H9 (cell line): ENCODE results near the gene TEX2. TPM values are rescaled to one million over a fixed set of nuclear protein-coding genes. Genes with fewer than 3 reads are reported as not detected.

Experiments
- DNase-seq: peaks from one replicate; pipeline ENCODE4 v3.0.0-alpha.2; 2017
- H2AFZ ChIP-seq: one replicate; pipeline ENCODE4 v1.6.1; 2013; ENCODE audit warnings: mild to moderate bottlenecking, low read length, control low read depth, moderate library complexity
- H2AK5ac ChIP-seq: 2 replicates; pipeline ENCODE4 v1.6.1; 2013; ENCODE audit warnings: low read length, control low read depth, mixed read lengths; ENCODE audit not compliant: insufficient read length
- H2BK120ac ChIP-seq: one replicate; pipeline ENCODE4 v1.6.1; 2013; ENCODE audit warnings: low read depth, mild to moderate bottlenecking, low read length, control low read depth, inconsistent platforms; ENCODE audit not compliant: poor library complexity, severe bottlenecking
- H2BK12ac ChIP-seq: 2 replicates; pipeline ENCODE4 v1.6.1; 2013; ENCODE audit warnings: low read length, control low read depth, mixed read lengths, low read depth; ENCODE audit not compliant: insufficient read length
- H2BK15ac ChIP-seq: 2 replicates; pipeline ENCODE4 v1.6.1; 2013; ENCODE audit warnings: low read depth, low read length, control low read depth
- H2BK20ac ChIP-seq: one replicate; pipeline ENCODE4 v1.6.1; 2013; ENCODE audit warnings: low read depth, mild to moderate bottlenecking, low read length, control low read depth, inconsistent platforms; ENCODE audit not compliant: poor library complexity, severe bottlenecking
- H2BK5ac ChIP-seq: 2 replicates; pipeline ENCODE4 v1.6.1; 2013; ENCODE audit warnings: low read length, control low read depth, mixed read lengths; ENCODE audit not compliant: insufficient read length
- H3K14ac ChIP-seq: 2 replicates; pipeline ENCODE4 v1.6.1; 2013; ENCODE audit warnings: low read length, control low read depth; ENCODE audit not compliant: insufficient read depth
- H3K18ac ChIP-seq: 2 replicates; pipeline ENCODE4 v1.6.1; 2013; ENCODE audit warnings: low read depth, mild to moderate bottlenecking, mixed read lengths, low read length, control low read depth; ENCODE audit not compliant: insufficient read length
- H3K23ac ChIP-seq: 2 replicates; pipeline ENCODE4 v1.6.1; 2013; ENCODE audit warnings: low read length, control low read depth, mixed read lengths, low read depth; ENCODE audit not compliant: insufficient read length
- H3K23me2 ChIP-seq: 2 replicates; pipeline ENCODE4 v1.6.1; 2013; ENCODE audit warnings: low read depth, mild to moderate bottlenecking, mixed read lengths, low read length, control low read depth; ENCODE audit not compliant: insufficient read length, poor library complexity, severe bottlenecking
- H3K27ac ChIP-seq: 2 replicates; pipeline ENCODE4 v1.5.1; 2013; ENCODE audit warnings: low read length, control low read depth, mixed read lengths, low read depth; ENCODE audit not compliant: insufficient read length
- H3K27me3 ChIP-seq: 2 replicates; pipeline ENCODE4 v1.6.1; 2013; ENCODE audit warnings: low read length, control low read depth, inconsistent platforms; ENCODE audit not compliant: insufficient read depth
- H3K4ac ChIP-seq: 2 replicates; pipeline ENCODE4 v1.6.1; 2013; ENCODE audit warnings: low read depth, mild to moderate bottlenecking, control low read depth, inconsistent platforms, low read length, moderate library complexity
- H3K4me1 ChIP-seq: 2 replicates; pipeline ENCODE4 v1.6.1; 2013; ENCODE audit warnings: low read length, control low read depth, inconsistent platforms; ENCODE audit not compliant: insufficient read depth
- H3K4me2 ChIP-seq: 2 replicates; pipeline ENCODE4 v1.6.1; 2013; ENCODE audit warnings: low read length, control low read depth, mixed read lengths; ENCODE audit not compliant: insufficient read length, insufficient read depth
- H3K56ac ChIP-seq: 2 replicates; pipeline ENCODE4 v1.6.1; 2013; ENCODE audit warnings: low read depth, mild to moderate bottlenecking, mixed read lengths, low read length, control low read depth; ENCODE audit not compliant: insufficient read length
- H3K79me1 ChIP-seq: 2 replicates; pipeline ENCODE4 v1.6.1; 2013; ENCODE audit warnings: low read depth, mild to moderate bottlenecking, moderate library complexity, low read length, control low read depth, inconsistent platforms; ENCODE audit not compliant: insufficient read depth, poor library complexity, severe bottlenecking
- H3K79me2 ChIP-seq: 2 replicates; pipeline ENCODE4 v1.6.1; 2013; ENCODE audit warnings: low read length, control low read depth, inconsistent platforms; ENCODE audit not compliant: insufficient read depth
- H3K9ac ChIP-seq: 2 replicates; pipeline ENCODE4 v1.6.1; 2013; ENCODE audit warnings: low read length, control low read depth, mixed read lengths; ENCODE audit not compliant: insufficient read length; ENCODE audit errors: extremely low read depth
- H3K9me3 ChIP-seq: one replicate; pipeline ENCODE4 v1.6.1; 2013; ENCODE audit warnings: low read depth, low read length, inconsistent platforms; ENCODE audit not compliant: control insufficient read depth
- H3T11ph ChIP-seq: one replicate; pipeline ENCODE4 v1.6.1; 2013; ENCODE audit warnings: mild to moderate bottlenecking, low read length, control low read depth, inconsistent platforms
- H4K20me1 ChIP-seq: one replicate; pipeline ENCODE4 v1.6.1; 2013; ENCODE audit not compliant: control insufficient read depth, insufficient read length, insufficient read depth
- H4K5ac ChIP-seq: 2 replicates; pipeline ENCODE4 v1.6.1; 2013; ENCODE audit warnings: low read depth, mild to moderate bottlenecking, mixed read lengths, low read length, control low read depth; ENCODE audit not compliant: insufficient read length
- H4K8ac ChIP-seq: replicated peaks from 2 replicates; pipeline ENCODE4 v1.6.1; 2013; ENCODE audit warnings: low read length, control low read depth, mixed read lengths, low read depth; ENCODE audit not compliant: insufficient read length
- H4K91ac ChIP-seq: 2 replicates; pipeline ENCODE4 v1.6.1; 2013; ENCODE audit warnings: low read depth, mild to moderate bottlenecking, moderate library complexity, mixed read lengths, low read length, control low read depth; ENCODE audit not compliant: insufficient read length
- H3K27ac Mint-ChIP-seq, 3 experiments: 2 replicates in 2 of 3; 3 replicates in 1 of 3; pipeline ENCODE4 v1.8.0; 2020 to 2021; ENCODE audit warnings: mixed read lengths in 3 of 3, mild to moderate bottlenecking in 1 of 3, moderate library complexity in 1 of 3
- H3K27me3 Mint-ChIP-seq: 2 replicates; pipeline ENCODE4 v1.8.0; 2021; ENCODE audit warnings: low read depth, mild to moderate bottlenecking, moderate library complexity, mixed read lengths
- H3K36me3 Mint-ChIP-seq, 3 experiments: 2 replicates in 2 of 3; 3 replicates in 1 of 3; pipeline ENCODE4 v1.8.0; 2020 to 2021; ENCODE audit warnings: low read depth in 3 of 3, mixed read lengths in 3 of 3; ENCODE audit not compliant: insufficient read depth in 1 of 3
- H3K4me1 Mint-ChIP-seq, 2 experiments: 2 replicates each; pipeline ENCODE4 v1.8.0; 2020; ENCODE audit warnings: mixed read lengths in 2 of 2
- H3K4me3 Mint-ChIP-seq, 2 experiments: 2 replicates in 1 of 2; 3 replicates in 1 of 2; pipeline ENCODE4 v1.8.0; 2020 to 2021; ENCODE audit warnings: mild to moderate bottlenecking in 2 of 2, mixed read lengths in 2 of 2, moderate library complexity in 1 of 2
- H3K9me3 Mint-ChIP-seq, 2 experiments: 2 replicates in 1 of 2; 3 replicates in 1 of 2; pipeline ENCODE4 v1.8.0; 2020; ENCODE audit warnings: mild to moderate bottlenecking in 2 of 2, mixed read lengths in 2 of 2, moderate library complexity in 1 of 2
- CTCF ChIP-seq: fragments of 200-600 bp; sonication (generic); conservative IDR thresholded peaks from 3 replicates; pipeline ENCODE4 v1.8.0; 2021; ENCODE audit warnings: antibody characterized with exemption, mild to moderate bottlenecking
- WGBS: extraction: QIAGEN DNeasy Blood & Tissue Kit; methylation state at CpG from one replicate; pipeline ENCODE4 v1.1.7; 2013; ENCODE audit warnings: missing lambda C conversion rate, low lambda C conversion rate, mixed read lengths; ENCODE audit not compliant: insufficient read length; ENCODE audit errors: extremely low coverage; 5-methylcytosine and 5-hydroxymethylcytosine counted together
- total RNA-seq: library from RNA; stranded (reverse); gene quantifications from 2 replicates; pipeline ENCODE4 v1.2.1, GENCODE V29; 2021

Gene TEX2
- total RNA-seq, 1 experiment from 2014 or later = 12.2 TPM

- Histone ChIP-seq H3K23ac (no peak overlapping the region), H2BK5ac (no peak overlapping the region), H3T11ph (no peak overlapping the region), H3K27ac (no peak overlapping the region), H3K27me3 (no peaks in the 10 kb centered on the region), H3K14ac (no peak overlapping the region), H3K18ac (no peak overlapping the region), H2AK5ac (no peak overlapping the region), H2BK120ac (no peak overlapping the region), H2BK20ac (no peak overlapping the region), H2AFZ (no peak overlapping the region), H3K4ac (no peak overlapping the region), H3K79me2 (no peaks in the 10 kb centered on the region), H3K23me2 (no peaks in the 10 kb centered on the region), H3K4me2 (no peak overlapping the region), H2BK12ac (no peak overlapping the region), H4K8ac (no peak overlapping the region), H3K9ac (no peak overlapping the region), H3K79me1 (no peaks in the 10 kb centered on the region), H3K4me1 (no peaks in the 10 kb centered on the region), H4K91ac (no peak overlapping the region), H3K56ac (no peak overlapping the region), H4K5ac (no peak overlapping the region), H2BK15ac (no peak overlapping the region), H3K9me3 (no peaks in the 10 kb centered on the region), H4K20me1 (no peaks in the 10 kb centered on the region)
- Mint-ChIP-seq H3K4me1 (no peaks in the 10 kb centered on the region), H3K36me3 (peaks cover 3 to 18% (median 8%) of the 10 kb centered on the region in 3 experiments; a peak in 4 of 7 replicates), H3K27ac (no peak overlapping the region), H3K9me3 (no peaks in the 10 kb centered on the region; a peak in 2 of 5 replicates), H3K4me3 (no peak overlapping the region), H3K27me3 (no peaks in the 10 kb centered on the region)
- TF ChIP-seq CTCF = no peak
- no peak for DNase-seq
- WGBS = no CpG with 5 or more reads among the region's 3 CpGs
Measured at GRCh38 chr17:64182325-64183012, 80.6 kb downstream of the TEX2 start.
